ENCODE data around the gene VAMP1. TPM values are rescaled to one million over a fixed set of nuclear protein-coding genes. Genes with fewer than 3 reads are reported as not detected.
A peak's percentile ranks its signal among the peaks of the same experiment; 100 is the strongest.
"Not testable (repeated sequence)": the region's sequence is repeated elsewhere in the genome, so short reads cannot be mapped to it uniquely, and the experiment has no call there.

VAMP1 gene
- polyA plus RNA-seq, 3 donors = 3.3 to 4.7 (median 4.6) TPM

DNA sequence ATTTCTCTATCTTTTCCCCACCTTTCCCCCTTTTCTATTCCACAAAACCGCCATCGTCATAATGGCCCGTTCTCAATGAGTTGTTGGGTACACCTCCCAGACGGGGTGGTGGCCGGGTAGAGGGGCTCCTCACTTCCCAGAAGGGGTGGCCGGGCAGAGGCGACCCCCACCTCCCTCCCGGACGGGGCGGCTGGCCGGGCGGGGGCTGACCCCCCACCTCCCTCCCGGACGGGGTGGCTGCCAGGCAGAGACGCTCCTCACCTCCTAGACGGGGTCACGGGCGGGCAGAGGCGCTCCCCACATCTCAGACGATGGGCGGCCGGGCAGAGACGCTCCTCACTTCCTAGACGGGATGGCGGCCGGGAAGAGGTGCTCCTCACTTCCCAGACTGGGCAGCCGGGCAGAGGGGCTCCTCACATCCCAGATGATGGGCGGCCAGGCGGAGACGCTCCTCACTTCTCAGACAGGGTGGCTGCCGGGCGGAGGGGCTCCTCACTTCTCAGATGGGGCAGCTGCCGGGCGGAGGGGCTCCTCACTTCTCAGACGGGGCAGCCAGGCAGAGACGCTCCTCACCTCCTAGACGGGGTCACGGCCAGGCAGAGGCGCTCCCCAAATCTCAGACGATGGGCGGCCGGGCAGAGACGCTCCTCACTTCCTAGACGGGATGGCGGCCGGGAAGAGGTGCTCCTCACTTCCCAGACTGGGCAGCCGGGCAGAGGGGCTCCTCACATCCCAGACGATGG lies 4.9 kb upstream of the VAMP1 start:
- 87 to 93% (median 92%) methylated on average over 32 to 42 of the region's 48 CpGs for WGBS, 3 donors
- H3K27ac ChIP-seq (ENCODE audit: low read depth, low read length) = not testable (repeated sequence)

DNA sequence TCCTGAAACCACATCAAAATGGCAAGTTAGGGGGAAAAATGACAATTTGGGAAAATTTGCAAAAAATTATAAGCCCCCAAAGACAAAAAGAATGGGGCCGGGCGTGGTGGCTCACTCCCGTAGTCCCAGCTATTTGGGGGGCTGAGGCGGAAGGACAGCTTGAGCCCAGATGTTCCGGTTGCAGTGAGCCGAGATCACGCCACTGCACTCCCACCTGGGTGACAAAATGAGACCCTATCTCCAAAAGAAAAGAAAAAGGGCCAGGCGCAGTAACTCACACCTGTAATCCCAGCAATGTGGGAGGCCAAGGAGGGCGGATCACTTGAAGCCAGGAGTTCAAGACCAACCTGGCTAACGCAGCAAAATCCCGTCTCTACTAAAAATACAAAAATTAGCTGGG lies 2.0 kb upstream of the VAMP1 start:
- no peak overlapping the region for H3K27ac ChIP-seq (ENCODE audit: low read depth, low read length)
- 78 to 87% (median 81%) methylated on average over 11 of the region's 11 CpGs for WGBS, 3 donors

DNA sequence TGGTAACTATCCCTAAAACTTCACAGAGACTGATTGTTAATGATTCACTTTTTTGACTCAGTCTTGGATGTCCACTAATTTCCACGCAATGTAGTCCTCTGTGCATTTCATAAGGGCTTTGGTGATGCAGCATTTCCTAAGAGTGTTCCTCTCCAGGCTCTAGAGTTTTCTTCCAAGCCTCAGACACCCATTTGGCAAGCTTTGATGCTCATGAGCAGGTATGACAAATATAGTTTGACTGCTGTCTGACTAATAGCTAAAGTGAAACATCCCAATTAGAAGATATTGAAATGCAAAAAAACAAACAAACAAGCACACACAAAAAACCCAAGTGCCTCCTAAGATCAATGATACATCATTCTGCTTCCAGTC lies 1.5 kb upstream of the VAMP1 start:
- 58 to 83% (median 66%) methylated on average over 1 of the region's 1 CpG for WGBS, 3 donors
- no peak overlapping the region for H3K27ac ChIP-seq (ENCODE audit: low read depth, low read length)

DNA sequence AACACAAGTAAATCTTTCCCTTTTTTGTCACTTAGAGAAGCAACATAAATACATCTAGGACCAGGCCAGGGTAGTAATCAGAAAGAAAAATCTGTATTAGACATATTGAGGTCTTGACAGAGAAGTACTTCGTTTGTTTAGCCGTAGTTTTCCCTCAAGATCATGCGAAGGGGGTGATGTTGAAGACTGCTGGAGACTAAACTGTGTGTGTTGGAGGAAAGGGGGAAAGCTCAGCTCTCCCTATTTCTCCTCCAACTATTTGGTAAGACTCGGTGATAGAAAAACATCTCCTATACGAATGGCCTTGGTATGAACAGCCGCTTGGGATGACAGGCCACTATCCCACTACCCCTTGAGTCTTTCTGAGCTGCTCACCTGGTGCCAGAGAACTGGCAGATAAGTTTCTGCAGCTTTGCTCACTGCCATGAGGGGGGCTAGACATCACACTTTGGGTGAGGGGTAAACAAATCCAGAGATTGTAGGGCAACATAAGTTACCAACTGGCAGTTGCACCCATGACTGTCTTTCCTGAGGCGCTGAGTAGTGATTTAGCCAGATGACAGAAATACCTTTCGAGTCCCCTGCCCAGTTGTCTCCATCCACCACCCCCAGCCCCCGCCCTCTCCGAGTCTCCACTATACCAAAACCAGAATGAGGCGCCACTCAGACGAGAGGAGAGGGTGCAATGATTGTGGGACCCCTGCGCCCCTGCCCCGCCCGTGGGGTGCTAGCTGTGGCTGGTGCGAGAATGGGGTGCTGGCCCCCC lies 685 bp downstream of the VAMP1 start:
- peak overlapping the region; percentile 46 for H3K27ac ChIP-seq (ENCODE audit: low read depth, low read length)
- WGBS, 3 donors = 28 to 29% (median 28%) methylated on average over 15 to 16 of the region's 16 CpGs

GRCh38 chr12:6469092-6469491 lies 1.4 kb downstream of the VAMP1 start:
- no peak overlapping the region for H3K27ac ChIP-seq (ENCODE audit: low read depth, low read length)
- 73 to 85% (median 82%) methylated on average over 6 of the region's 6 CpGs for WGBS, 3 donors

GRCh38 chr12:6468283-6468575 lies 2.2 kb downstream of the VAMP1 start:
- no peak overlapping the region for H3K27ac ChIP-seq (ENCODE audit: low read depth, low read length)

DNA sequence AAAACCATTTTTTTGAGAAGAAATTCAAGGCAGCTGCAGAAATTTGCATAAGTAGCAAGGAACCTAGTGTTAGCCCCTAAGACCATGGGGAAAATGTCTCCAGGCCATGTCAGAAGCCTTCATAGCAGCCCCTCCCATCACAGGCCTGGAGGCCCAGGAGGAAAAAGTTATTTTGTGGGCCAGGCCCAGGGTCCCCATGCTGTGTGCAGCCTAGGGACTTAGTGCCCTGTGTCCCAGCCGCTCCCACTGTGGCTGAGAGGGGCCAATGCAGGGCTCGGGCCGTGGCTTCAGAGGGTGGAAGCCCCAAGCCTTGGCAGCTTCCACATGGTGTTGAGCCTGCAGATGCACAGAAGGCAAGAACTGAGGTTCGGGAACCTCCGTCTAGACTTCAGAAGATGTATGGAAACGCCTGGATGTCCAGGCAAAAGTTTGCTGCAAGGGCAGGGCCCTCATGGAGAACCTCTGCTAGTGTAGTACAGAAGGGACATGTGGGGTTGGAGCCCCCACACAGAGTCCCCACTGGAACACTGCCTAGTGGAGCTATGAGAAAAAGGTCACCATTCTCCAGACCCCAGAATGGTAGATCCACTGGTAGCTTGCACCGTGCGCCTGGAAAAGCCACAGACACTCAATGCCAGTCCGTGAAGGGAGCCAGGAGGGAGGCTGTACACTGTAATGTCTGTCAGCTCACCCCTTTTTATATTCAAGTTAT lies 2.8 kb downstream of the VAMP1 start:
- not testable (repeated sequence) for H3K27ac ChIP-seq (ENCODE audit: low read depth, low read length)
- WGBS, 3 donors = 94 to 97% (median 94%) methylated on average over 9 of the region's 9 CpGs

- WGBS, 3 donors = 76 to 92% (median 89%) methylated on average over 4 of the region's 4 CpGs
- H3K27ac ChIP-seq (ENCODE audit: low read depth, low read length) = not testable (repeated sequence)
These were observed 3.7 kb downstream of the VAMP1 start for GRCh38 chr12:6466751-6467150.

DNA sequence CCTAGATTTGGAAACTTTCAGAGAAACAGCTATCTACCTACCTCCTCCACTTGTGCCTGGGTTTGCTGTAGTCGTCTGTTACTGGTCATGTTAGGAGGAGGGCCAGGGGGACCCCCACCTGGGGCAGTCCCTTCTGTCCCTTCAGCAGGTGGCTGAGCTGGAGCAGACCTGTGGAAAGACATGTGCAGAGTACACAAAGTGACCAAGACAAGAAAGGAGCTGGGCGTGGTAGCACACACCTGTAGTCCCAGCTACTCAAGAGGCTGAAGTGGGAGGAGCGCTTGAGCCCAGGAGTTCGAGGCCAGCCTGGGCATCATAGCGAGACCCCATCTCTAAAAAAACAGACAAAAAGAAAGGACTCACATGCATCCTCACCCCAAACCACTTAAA lies 4.3 kb downstream of the VAMP1 start:
- 93 to 94% (median 94%) methylated on average over 5 of the region's 5 CpGs for WGBS, 3 donors
- H3K27ac ChIP-seq (ENCODE audit: low read depth, low read length) = no peak overlapping the region

DNA sequence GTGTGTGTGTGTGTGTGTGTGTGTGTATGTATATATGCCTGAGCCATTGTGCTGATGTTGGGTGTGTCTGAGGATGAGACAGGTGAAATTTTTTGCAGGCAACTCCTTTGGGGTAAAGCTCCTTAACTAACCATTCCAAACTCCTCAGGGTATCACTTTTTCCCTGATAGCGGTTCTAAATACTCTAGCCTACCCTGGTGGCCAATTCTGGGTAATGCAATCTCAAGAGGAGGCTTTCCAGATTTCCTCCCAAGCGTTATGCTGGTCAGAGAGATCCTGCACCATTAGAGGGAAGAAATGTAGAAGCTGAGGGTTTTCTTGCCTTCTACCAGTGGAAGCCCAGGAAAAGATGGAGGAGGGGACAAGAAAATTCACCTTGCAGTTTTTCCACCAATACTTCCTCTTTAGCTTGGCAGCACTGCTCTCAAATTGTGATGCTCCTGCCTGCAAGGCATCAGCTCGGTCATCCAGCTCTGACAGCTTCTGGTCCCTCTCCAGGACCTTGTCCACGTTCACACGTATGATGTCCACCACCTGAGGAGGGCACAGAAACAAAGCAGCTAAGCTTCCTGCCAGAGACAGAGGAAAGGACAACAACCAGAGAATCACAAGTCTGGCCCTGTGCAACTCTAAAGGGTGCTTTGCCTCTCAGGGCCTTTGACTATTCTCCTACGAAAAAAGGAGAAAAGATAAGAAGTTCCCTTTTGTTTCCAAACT lies 4.9 kb downstream of the VAMP1 start:
- 37 to 45% (median 39%) methylated on average over 6 of the region's 6 CpGs for WGBS, 3 donors
- no peak overlapping the region for H3K27ac ChIP-seq (ENCODE audit: low read depth, low read length)

GRCh38 chr12:6464531-6464930 lies 5.9 kb downstream of the VAMP1 start:
- 88 to 94% (median 92%) methylated on average over 8 of the region's 8 CpGs for WGBS, 3 donors
- no peak overlapping the region for H3K27ac ChIP-seq (ENCODE audit: low read depth, low read length)

- no peak overlapping the region for H3K27ac ChIP-seq (ENCODE audit: low read depth, low read length)
- WGBS, 3 donors = 84 to 87% (median 85%) methylated on average over 6 of the region's 6 CpGs
These were observed 6.6 kb downstream of the VAMP1 start for GRCh38 chr12:6463858-6464257.

DNA sequence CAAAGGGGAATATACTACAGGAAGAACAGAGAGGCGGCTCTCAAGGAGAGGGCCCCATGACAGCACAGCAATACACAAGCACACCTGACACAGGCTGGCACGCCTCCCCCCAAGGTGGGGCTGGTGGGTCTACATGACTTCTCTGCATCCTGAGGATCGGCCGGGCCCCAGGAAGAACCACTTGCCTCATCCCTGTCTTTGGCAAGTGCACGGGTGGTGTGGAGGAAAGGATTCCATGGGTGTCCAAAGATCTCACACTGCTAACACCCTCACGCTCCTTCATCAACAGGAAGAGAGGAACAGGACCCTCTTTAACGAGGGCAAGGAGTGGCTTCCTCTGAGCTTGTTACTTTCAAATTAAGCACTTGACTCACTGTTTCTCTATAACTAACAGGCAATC lies 7.3 kb downstream of the VAMP1 start:
- no peak overlapping the region for H3K27ac ChIP-seq (ENCODE audit: low read depth, low read length)
- WGBS, 3 donors = 42 to 75% (median 43%) methylated on average over 7 of the region's 7 CpGs

GRCh38 chr12:6462234-6462995 lies 8.1 kb downstream of the VAMP1 start:
- H3K27ac ChIP-seq (ENCODE audit: low read depth, low read length) = peak overlapping the region; percentile 23
- 73 to 88% (median 78%) methylated on average over 14 of the region's 14 CpGs for WGBS, 3 donors

- 44 to 81% (median 53%) methylated on average over 15 of the region's 15 CpGs for WGBS, 3 donors
- H3K27ac ChIP-seq (ENCODE audit: low read depth, low read length) = peak overlapping the region; percentile 23
These were observed 8.9 kb downstream of the VAMP1 start for GRCh38 chr12:6461401-6462233.

DNA sequence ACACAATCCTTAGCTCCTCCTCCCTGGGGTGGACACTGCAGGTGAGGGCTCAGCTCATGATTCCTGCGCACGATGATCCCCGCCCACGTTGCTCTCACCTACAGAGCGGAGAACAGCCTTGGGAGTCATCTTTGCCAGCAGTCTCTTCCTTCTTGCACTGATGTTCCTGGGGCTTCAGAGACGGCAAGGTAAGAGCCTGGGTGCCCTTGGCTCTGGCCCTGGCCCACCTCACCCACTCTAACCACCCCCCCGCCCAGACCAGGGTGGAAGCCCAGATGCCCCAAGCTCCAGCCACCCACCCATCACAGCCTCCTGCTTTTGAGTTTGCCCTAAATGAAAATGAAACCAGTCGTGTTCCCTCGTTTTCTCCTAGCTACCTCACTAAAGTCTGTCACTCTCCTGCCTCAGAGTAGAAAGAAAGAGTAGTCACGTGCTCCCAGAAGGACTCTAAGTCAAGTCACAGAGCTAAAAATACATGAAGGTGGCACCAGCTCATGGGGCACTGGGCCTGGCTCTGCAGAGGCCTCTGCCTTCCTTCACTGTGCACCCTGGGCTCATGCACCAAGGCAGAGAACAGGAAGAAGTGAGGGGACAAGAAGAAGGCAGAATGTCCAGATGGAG lies 9.6 kb downstream of the VAMP1 start:
- 74 to 82% (median 82%) methylated on average over 10 of the region's 10 CpGs for WGBS, 3 donors
- no peak overlapping the region for H3K27ac ChIP-seq (ENCODE audit: low read depth, low read length)

GRCh38 chr12:6459004-6459337 lies 11.5 kb downstream of the VAMP1 start:
- H3K27ac ChIP-seq (ENCODE audit: low read depth, low read length) = no peak overlapping the region
- WGBS, 3 donors = 90 to 95% (median 93%) methylated on average over 2 of the region's 2 CpGs

Measured in adipose tissue (tissue), 3 donors.